Measurements from ENCODE around the gene FBLN1.
"Not testable (repeated sequence)": the region's sequence is repeated elsewhere in the genome, so short reads cannot be mapped to it uniquely, and the experiment has no call there.

Gene FBLN1

DNA sequence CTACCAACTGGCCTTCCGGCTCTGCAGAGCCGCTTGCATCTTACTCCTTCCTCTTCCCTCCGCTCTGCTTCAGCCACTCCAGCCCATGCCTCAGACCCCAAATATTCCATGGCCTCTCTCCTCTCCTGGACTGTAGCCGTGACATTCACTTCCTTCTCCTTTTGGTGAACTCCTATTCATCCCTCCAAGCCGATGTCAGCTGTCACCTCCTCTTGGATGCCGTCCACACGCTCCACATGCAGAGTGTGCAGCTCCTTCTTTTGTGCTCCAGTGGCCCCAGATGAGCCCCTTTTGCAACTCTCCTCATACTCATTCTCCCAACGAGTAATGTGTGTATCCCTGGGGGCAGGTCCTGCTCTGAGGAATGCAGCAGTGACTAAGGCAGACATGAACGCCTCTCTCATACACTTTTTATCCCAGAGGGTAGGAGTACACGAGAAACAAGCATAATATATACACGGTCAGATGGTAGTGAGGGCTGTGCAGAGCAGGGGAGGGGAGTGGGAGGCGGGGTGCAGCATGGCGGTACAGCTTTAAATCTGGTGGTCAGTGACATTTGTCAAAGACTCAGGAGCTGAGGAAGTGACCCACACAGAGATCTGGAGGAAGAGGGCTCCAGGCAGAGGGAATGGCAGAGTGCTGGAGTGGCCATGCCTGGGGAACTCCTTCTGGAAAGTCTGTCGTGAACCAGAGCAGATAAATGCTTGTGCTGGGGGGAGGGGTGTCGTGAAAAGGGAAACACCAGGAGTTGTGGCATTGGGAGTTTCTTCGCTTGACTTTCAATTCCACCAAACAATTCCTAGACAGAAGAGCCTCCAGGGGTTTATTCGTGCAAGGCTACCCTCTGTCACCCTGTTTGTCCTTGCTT is 85.2 kb downstream of the FBLN1 start:
- no peak for DNase-seq

DNA sequence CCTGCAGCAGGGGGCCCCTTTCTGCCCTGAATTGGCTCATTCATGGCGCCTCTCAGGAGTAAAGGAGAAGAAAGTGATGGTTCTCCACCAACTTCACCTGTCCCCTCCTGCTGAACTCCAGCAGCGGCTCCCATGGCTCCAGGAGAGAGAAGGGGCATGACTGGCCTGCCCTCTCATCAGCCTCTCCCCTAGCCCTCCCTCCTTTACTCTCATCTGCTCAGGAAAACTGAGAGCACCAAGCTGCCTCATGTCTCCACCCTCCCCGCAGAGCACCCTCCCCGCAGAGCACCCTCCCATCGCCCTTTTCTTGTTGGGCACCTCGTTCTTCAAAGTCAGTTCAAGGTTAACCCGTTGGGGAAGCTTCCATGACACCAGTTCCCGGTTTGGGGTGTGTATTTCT is 86.9 kb downstream of the FBLN1 start:
- DNase-seq: no peak

DNA sequence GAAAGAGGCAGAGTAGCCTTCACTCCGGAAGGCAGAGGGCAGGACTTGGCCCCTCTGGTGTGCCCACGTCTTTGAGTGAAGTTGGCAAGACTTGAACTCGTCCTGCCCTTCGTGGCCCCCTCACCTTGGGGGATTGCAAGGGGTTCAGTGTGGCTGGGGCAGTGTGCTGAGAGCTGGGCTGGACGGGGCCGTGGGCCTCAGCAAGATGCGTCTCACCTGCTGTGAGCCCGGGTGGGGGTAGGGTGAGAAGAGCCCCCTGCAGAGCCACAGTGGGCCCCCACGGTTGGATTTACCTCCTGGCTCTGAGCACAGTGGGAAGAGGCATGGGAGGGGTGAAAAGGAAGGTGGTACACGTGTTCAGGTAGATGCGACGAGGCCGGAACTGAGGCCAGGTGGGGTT is 87.6 kb downstream of the FBLN1 start:
- no peak for DNase-seq

DNA sequence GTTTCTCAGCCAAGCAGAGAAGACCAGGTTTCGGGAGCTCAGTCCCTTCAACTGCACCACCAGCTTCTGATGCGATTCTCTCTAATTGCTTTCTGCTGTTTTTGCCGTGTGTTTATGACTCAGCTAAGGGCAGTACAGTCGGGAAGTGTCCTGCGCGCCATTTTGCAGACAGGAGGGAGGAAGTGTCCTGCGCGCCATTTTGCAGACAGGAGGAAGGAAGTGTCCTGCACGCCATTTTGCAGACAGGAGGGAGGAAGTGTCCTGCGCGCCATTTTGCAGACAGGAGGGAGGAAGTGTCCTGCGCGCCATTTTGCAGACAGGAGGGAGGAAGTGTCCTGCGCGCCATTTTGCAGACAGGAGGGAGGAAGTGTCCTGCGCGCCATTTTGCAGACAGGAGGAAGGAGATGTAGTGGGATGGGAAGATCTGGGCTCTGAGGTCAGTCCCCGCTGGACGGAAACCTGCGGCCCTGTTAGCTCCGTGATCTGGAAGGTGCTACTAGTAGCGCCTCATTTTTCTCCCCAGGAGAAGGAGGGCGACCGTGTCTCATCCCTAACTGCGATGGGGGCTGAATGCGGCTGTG is 89.0 kb downstream of the FBLN1 start:
- DNase-seq: not testable (repeated sequence)

DNA sequence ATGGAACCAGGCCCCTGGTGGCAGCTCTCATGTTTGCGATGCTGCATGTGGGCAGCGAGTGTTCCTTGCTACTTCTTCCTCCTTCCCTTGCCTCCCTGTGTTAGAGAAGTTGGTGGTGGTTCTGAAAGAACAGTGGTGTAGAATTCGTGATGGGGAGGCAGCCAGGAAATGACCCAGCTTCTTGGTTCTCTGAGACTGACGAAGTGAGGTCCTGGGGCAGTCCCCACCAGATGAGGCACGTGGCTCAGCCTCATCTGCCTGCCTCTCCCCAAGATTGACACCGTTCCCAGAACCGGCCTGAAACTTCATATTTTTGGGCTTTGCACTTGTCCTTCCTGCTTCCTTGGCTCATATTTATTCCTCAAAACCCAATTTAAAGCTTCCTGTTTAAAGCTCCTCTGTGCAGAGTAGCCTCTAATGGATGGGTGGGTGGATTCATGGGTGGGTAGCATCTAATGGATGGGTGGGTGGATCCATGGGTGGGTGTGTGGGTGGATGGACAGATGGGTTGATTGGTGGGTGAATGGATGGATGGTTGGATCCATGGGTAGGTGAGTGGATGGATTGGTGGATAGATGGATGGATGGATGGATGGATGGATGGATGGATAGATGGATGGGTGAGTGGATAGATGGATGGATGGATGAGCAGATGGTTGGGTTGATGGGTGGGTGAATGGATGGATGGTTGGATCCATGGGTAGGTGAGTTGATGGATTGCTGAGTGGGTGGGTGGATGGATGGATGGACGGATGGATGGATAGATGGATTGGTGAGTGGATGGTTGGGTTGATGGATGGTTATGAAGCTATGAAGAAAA is 91.6 kb downstream of the FBLN1 start:
- no peak for DNase-seq

DNA sequence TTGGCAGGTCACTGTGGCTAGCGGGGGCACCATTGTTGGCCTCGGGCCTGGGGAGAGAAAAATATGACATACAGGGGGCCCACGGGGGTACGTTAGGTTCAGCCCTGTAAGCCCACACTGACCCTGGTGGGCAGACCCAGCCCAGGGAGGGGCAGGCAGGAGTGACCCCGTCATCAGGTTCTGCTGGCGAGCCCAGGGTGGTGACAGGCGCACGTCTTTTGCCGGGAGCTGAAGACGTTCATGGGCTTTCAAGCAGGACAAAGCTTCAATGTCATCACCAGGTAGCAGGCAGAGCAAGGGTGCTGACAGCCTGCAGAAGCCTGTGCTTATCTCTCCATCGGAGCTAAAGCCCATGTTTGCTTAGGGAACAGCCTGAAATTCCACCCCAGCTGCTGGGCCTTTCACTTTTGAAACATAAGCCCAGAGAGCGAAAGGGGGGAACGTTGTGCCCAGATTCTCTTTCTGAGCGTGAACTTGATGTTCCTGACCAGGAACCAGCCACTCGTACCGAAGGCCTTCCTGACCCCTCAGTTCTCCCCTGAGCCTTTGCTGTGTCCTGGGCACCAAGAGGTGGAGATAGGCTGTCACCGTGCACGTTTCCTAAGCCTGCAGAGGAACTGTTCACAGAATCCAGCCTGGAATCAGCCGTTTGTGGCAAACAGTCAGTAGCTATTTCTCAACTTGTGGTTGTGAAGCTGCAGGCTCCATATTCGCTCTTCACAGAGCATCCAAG is 94.9 kb downstream of the FBLN1 start:
- no peak for DNase-seq

DNA sequence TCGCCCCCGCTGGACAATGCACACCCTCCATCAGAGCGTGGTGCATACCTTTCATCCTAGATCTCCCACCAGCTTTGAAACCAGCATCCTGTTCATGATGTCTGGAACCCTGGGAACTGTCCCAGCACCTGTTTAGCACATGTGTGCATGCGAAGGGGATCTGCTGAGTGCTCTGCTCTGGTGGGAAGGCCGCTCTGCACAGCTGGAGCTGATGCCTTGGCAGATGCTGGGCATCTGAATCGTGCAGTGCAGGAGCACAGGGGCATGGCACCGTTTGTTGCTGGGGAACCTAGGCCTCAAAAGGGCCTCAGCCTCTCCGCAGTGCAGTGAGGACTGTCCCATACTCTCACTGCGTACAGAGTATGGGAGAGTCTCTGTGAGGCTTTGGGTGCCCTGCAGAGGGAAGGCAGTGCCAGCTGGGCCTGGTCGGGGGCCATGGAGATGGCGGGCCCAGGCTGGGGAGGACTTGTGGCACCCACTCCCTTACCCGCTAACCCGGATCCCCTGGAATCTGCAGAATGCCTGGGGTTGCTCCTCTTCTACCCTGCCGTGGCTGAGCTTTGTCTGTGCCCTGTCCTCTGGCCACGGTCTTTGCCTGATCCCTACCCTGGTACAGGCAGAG is 96.0 kb downstream of the FBLN1 start:
- DNase-seq: no peak

DNA sequence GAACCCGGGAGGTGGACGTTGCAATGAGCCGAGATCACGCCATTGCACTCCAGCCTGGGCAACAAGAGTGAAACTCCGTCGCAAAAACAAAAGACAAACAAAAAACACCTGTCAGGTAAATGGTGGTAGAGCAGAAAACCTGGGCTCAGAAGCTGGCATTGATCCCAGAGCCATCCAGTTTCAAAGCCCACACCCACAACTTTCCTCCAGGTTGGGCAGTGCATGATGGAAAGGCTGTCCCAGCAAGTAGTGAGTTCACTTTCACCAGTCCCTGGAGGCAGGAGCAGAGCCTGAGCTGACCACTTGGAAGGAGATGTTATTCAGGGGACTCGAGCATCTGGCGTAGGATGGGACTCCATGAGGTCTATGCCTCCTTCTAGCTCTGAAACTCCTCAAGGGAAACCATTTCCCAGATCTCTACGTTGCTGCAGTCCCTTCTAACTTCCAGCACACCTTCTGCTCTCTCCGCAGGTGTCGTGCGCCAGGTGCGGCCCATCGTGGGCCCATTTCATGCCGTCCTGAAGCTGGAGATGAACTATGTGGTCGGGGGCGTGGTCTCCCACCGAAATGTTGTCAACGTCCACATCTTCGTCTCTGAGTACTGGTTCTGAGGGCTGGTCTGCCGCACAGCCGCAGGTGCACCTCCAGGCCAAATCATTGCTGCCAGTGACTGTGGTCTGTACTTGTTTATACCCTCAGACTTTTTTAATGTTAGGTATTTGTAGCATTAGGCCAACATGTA is 97.3 kb downstream of the FBLN1 start:
- DNase-seq: no peak

DNA sequence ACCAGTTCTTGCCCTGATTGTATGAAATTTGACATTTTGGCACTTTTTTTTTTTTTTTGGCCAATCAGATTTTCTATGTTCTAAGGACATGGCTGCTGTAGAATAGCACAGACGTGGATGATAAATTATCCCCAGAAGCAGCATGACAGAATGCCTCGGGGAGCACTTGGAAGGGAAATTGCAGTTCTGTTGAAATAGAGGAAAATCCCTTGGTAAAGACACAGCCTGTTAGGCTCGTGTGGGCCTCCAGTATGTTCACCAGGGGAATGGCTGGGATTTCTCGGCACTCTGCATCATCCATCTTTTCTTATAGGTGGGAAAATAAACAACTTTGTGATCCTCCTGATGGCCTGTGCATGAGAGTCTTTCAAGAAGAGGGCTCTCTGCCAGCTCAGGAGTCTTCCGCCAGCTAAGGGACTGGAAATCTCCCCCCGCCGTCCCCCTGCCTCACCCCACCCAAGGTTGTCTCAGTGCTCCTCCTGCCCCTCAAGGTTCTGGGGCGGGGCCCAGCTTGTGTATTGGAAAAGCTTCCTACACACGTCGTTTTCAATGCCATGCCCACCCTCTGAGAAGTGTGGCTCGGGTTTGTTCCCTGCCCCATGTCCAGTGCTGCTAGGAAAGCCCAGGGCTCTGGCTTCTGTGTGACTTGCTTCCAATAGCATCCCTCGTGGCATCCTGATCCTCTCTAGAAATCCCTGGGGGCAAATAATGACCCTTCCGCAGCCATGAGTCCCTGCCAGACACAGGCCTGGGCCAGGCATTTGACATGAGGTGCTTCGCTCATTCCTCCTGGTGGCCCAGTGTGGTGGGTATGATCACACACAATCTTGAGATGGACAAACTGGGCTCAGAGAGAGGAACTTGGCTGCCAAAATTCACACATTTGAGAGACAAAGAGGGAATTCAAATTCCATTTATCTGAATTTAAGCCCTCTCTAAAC is 98.4 kb downstream of the FBLN1 start:
- no peak for DNase-seq

DNA sequence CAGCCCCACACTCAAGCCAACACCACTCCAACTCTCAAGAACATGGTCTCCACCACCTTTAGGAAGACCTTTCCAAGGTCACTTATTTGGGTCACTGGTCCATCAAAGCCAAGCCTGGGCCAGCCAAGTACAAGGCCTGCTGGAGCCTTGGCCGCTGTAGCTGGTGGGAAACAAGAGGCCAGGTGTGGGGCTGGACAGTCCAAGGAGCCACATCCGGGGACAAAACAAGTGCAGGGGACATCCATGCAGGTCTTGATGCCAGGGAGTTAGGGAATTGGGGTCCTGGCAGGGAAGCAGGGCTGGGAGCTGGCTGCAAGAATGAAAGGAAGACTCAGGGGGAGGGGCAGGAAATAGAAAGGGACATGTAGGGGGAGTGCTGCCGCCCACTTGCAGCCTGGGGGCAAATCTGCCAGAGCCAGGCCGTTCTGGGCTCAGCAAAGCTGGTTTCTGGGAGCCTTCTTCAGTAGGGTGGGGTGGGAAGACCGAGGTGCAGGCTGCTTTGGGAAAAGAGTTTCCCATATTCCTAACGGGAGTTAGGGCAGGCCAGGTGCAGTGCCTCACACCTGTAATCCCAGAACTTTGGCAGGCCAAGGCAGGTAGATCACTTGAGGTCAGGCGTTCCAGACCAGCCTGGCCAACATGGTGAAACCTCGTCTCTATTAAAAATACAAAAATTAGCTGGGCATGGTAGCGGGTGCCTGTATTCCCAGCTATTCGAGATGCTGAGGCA is 99.5 kb downstream of the FBLN1 start:
- no peak for DNase-seq

DNA sequence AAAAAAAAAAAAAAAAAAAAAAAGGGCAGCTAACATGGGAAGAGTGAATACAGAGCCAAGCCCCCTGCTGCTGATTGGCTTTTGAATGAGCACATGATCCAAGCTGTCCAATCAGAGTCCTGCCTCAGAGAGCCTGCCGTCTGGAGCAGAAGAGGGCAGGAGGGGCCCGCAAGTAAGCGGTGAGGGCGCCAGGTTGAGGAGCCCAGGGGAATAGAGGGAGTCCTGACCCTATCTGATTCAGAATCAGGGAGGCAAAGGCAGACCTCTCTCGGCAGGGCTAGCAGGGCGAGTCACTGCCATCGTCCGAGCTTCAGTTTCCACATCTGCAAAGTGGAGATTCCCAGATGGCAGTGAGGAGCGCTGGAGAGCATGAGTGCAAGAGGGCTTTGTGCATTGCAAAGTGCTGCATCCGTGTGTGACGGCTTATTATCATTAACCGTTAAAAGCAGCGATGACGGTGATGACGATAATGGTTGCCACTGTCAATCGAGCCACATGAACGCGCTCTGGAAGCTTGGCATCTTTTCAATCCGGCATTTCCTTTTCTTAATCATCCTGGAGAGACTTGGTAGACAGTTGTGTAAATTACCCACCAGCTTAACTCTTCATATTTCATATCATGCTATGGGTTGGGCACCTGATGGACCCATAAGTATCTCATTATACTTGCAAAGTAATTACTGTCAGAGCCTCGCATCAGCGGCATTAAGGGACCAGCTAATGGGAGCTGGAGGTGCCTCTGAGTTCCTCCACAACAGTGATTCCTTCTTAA is 100.3 kb downstream of the FBLN1 start:
- DNase-seq: no peak

DNA sequence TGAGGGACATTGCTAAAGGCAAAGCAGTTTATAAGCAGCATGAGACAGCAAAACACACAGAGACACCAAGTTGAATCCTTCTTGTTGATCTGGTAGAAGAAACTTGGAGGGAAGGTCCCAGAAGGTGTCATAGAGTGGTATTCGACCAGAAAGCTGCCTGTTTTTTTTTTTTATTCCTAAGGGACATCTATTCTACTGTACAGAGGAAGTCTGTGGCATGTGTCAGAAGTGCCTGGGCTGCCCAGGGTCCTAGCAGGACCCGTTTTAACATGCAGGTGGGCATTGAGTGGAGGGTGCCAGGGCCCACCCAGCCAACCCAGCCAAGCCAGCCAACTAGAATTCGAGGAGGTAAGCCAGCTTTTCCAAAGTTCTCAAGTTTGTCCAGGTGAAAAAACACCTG is 100.9 kb downstream of the FBLN1 start:
- no peak for DNase-seq

DNA sequence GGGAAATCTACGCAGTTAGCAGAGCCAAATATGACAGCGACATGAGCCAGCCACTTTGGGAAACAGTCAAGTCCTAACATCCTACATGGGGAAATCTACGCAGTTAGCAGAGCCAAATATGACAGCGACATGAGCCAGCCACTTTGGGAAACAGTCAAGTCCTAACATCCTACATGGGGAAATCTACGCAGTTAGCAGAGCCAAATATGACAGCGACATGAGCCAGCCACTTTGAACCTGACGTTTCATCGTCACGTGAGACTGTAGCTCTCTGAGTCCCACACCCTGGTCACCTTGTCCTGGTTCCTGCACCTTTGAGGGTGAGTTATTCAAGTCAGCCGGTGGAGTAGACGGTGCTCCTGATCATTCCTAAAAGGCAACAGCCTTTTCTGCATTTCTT is 105.4 kb downstream of the FBLN1 start:
- not testable (repeated sequence) for DNase-seq

DNA sequence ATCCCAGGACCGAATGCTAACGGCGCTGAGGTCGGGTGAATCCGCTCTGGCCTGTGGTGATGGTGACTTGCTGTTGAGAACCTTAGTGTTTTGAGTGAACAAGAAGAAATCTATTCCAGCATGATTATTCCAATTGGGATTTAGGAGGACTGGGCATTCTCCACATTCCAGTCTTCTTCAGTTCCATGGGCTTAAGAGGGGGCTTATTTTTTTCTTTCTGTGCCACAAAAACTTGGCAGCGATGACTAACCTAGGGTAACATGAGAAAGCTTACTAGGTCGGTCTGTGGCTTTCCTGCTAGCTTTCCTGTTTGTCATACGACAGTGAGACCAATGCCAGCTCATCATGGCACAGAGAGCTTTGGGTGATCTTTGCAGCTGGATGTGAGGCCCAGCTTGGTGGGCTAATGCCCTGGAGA is 106.1 kb downstream of the FBLN1 start:
- no peak for DNase-seq

DNA sequence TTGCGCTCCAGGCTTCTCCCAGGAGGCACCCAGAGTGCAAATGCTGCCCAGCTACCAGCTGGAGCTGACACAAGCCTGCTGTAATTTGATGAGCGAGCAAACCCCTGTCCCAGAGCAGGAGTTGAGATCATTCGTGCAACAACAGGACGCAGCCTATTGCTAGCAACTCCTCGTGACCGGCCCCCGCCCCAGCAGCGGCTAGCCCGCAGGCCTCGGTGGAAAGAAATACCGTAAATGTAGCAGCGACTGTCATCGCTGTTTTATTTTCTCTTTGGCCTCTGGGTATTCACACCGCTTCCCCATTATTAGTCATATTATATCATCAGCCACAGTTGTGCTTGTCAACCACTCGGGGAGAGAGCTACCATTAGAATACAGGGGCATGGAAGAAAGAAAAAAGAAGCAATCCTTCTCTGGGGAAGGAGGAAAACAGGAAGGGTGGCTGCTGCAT is 109.8 kb downstream of the FBLN1 start:
- no peak for DNase-seq

DNA sequence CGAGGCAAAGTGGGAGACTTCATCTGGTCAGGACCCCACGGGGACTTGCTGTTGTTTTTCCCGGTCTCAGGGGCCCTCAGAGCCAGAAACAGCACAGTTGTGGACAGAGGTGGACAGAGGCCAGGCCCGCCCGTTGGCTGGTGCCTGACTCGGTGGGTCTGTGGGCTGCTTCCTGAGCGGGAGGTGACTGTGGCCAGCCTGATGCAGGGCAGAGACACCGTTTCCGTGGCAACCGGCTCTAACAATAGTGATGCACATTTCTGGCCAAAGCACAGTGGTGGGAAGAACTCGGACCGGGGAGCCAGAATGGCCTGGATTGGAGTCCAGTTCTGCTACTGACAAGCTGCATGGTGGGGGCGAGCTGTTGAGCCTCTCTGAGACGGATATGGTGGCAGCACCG is 110.3 kb downstream of the FBLN1 start:
- no peak for DNase-seq

DNA sequence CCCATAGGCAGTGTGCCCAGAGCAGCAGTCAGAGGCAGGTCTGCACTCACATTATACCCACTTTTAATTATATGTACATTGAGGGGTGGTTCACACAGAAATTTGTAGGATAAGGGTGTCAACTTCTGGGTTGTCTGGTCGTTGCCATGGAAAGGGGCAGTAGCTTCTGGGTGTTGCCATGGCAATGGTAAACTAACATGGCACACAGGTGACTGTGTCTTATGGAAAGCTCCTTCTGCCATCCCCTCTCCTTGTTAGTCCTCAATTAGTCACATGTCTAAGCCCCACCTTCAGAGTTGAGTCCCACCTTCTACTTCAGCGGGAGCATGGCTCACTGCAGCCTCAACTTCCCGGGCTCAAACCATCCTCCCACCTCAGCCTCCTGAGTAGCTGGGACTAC is 112.7 kb downstream of the FBLN1 start:
- DNase-seq: no peak

DNA sequence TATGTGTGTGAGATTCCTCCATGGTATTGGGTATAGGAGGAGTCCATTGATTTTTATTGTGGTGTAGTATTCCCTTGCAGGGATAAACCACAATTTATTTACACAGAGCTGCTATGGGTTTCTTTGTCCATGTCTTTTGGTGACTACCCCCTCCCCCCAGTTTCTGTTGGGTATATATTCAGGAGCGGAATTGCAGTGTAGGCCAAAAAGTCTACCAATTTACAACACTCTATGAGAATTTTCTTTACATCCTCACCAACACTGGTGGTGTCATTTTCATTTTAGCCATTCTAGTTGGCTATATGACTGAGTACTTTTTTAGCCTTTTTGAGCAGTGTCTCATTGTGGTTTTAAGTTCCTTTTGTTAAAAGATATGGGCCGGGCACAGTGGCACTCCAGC is 113.7 kb downstream of the FBLN1 start:
- no peak for DNase-seq

DNA sequence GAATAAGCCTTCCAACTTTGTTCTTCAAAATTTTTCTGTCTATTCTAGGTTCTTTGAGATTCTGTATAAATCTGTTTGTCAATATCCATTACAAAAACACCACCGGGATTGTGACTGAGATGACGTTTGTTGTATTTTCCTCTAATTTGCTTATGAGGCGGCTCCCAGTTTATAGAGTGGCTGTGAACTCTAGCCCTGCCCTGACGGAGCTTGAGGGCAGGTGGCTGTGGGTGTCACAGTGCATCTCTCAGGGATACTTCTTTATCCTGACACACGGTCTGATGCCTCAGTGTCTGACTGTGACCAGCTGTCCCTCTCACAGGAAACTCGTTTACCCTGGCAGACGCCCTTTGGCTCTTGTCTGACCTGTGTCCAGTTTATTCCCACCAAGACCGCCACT is 115.3 kb downstream of the FBLN1 start:
- DNase-seq: no peak
